Measurements from ENCODE around the gene ARHGAP6. TPM values are rescaled to one million over a fixed set of nuclear protein-coding genes. Genes with fewer than 3 reads are reported as not detected.
A peak's percentile ranks its signal among the peaks of the same experiment; 100 is the strongest.

ARHGAP6 gene
- total and polyA plus RNA-seq, 9 of the 15 experiments (the other 6 are each of a cell fraction or from before 2014, with no cell fraction given), result 12.5 to 63.6 (median 41.8) TPM

- peaks cover 7 to 61% of the 10 kb centered on the region in 2 experiments for H3K4me1 ChIP-seq (replicated peaks in 1 of 2; ENCODE audit: control insufficient read depth in 2 of 2, insufficient read depth in 2 of 2, low read length in 2 of 2)
- no TSS peak for BruUV-seq (replicated peaks)
- H3K9me3 ChIP-seq (replicated peaks; ENCODE audit: control insufficient read depth, insufficient read depth, low read depth, low read length), result no peaks in the 10 kb centered on the region
- no peak overlapping the region for H2AFZ ChIP-seq (ENCODE audit: low read depth, low read length)
- no peaks in the 10 kb centered on the region for H4K20me1 ChIP-seq (replicated peaks; ENCODE audit: control insufficient read depth, insufficient read depth, low read length)
- FAIRE-seq, result no peak
- no peak for DNase-seq (ENCODE audit: extremely low read depth in 1 of 4, low spot score in 3 of 4)
- TF ChIP-seq MBD1 (CRISPR knock-in tag; IDR thresholded peaks at IDR 0.05), result no peak
- in situ Hi-C loops (cut with MboI), result loop anchor here (25.0 kb wide), 1 partner anchor 375 kb away; the partner anchor contains the start of gene MSL3
- no peaks in the 10 kb centered on the region for H3K27me3 ChIP-seq (ENCODE audit: control insufficient read depth in 2 of 2, insufficient read depth in 2 of 2, low read length in 2 of 2)
- 0 out of 3 replicates have a peak, but pooled peaks cover 4% of the 10 kb centered on the region for H3K36me3 ChIP-seq (ENCODE audit: control insufficient read depth, insufficient read depth, low read length)
- peak overlapping the region; percentile 85 for H3K27ac ChIP-seq (ENCODE audit: extremely low read depth, low read depth, low read length)
- H3K9me1 ChIP-seq (ENCODE audit: control insufficient read depth, insufficient read depth, low read length), result no peaks in the 10 kb centered on the region
- peak overlapping the region; percentile 79 for H3K4me2 ChIP-seq (ENCODE audit: insufficient read depth, low read length)
- ChIA-PET POLR2A (interaction anchor here (1.8 kb wide), 1 partner anchor 18 kb away, joined by 6 read pairs; no protein-coding TSS in a partner anchor), CTCF (ENCODE audit: low intra/inter-chr PET ratio) (no interaction called here)
- H3K4me3 ChIP-seq, result no peak overlapping the region
- peak overlapping the region; percentile 28 to 71; a peak in 3 of 4 replicates for H3K9ac ChIP-seq (ENCODE audit: insufficient read depth in 1 of 2, low read depth in 2 of 2, low read length in 2 of 2)
- 25% methylated on average over 3 of the region's 3 CpGs for WGBS (ENCODE audit: insufficient coverage, low coverage, missing lambda C conversion rate)
- intact Hi-C loops (cut with micrococcal nuclease), result no loop called here
- H3K79me2 ChIP-seq (ENCODE audit: control insufficient read depth, insufficient read depth, low read length), result peaks cover 80% of the 10 kb centered on the region
- peak; percentile 16 for ATAC-seq
These were observed 278.9 kb downstream of the ARHGAP6 start for GRCh38 chrX:11386812-11387211.

- CTCF ChIA-PET (ENCODE audit: low intra/inter-chr PET ratio), result no interaction called here
- intact Hi-C loops (cut with micrococcal nuclease), result no loop called here
- TF ChIP-seq RBFOX2 (IDR thresholded peaks at IDR 0.05; ENCODE audit: low read depth, low read length) (no peak), MTF1 (CRISPR knock-in tag; IDR thresholded peaks at IDR 0.05; ENCODE audit: borderline replicate concordance) (no peak), E2F6 (IDR thresholded peaks at IDR 0.05; ENCODE audit: borderline replicate concordance in 1 of 2, extremely low read depth in 1 of 2, insufficient read depth in 1 of 2, insufficient read length in 1 of 2, low read depth in 1 of 2, low read length in 1 of 2, poor library complexity in 1 of 2, severe bottlenecking in 1 of 2) (no peak), C11orf30 (IDR thresholded peaks at IDR 0.05; ENCODE audit: low read depth) (peak; percentile 52; the same call in 1 of the 2 replicates), HCFC1 (IDR thresholded peaks at IDR 0.05; ENCODE audit: low read depth, low read length) (no peak), ETV5 (CRISPR knock-in tag; IDR thresholded peaks at IDR 0.05; ENCODE audit: low read depth) (no peak), TEAD1 (CRISPR knock-in tag; IDR thresholded peaks at IDR 0.05) (no peak), NFIC (IDR thresholded peaks at IDR 0.05) (no peak), ZNF277 (CRISPR knock-in tag; IDR thresholded peaks at IDR 0.05; ENCODE audit: borderline replicate concordance) (no peak)
These were observed 279.7 kb downstream of the ARHGAP6 start for GRCh38 chrX:11386001-11386523.

More at GRCh38 chrX:11386001-11386523, 279.7 kb downstream of the ARHGAP6 start:
- no TSS peak for BruUV-seq (replicated peaks)
- Histone ChIP-seq H3K9me1 (ENCODE audit: control insufficient read depth, insufficient read depth, low read length) (no peaks in the 10 kb centered on the region), H4K20me1 (replicated peaks; ENCODE audit: control insufficient read depth, insufficient read depth, low read length) (no peaks in the 10 kb centered on the region), H3K27me3 (ENCODE audit: control insufficient read depth in 2 of 2, insufficient read depth in 2 of 2, low read length in 2 of 2) (no peaks in the 10 kb centered on the region), H3K4me2 (ENCODE audit: insufficient read depth, low read length) (peak overlapping the region; percentile 79), H3K9ac (ENCODE audit: insufficient read depth in 1 of 2, low read depth in 2 of 2, low read length in 2 of 2) (peak overlapping the region; percentile 71 to 82; a peak in 3 of 4 replicates), H3K27ac (ENCODE audit: extremely low read depth, low read depth, low read length) (peak overlapping the region; percentile 85), H3K9me3 (replicated peaks; ENCODE audit: control insufficient read depth, insufficient read depth, low read depth, low read length) (no peaks in the 10 kb centered on the region), H3K79me2 (ENCODE audit: control insufficient read depth, insufficient read depth, low read length) (peaks cover 80% of the 10 kb centered on the region), H3K4me3 (no peak overlapping the region), H2AFZ (ENCODE audit: low read depth, low read length) (peak overlapping the region; percentile 38), H3K4me1 (replicated peaks in 1 of 2; ENCODE audit: control insufficient read depth in 2 of 2, insufficient read depth in 2 of 2, low read length in 2 of 2) (peaks cover 7 to 61% of the 10 kb centered on the region in 2 experiments), H3K36me3 (ENCODE audit: control insufficient read depth, insufficient read depth, low read length) (peaks cover 4% of the 10 kb centered on the region; the same call in 1 of the 3 replicates)
- FAIRE-seq (peak; percentile 73), DNase-seq (ENCODE audit: extremely low read depth in 1 of 4, low spot score in 3 of 4) (peak in 1 of 4 experiments; percentile 60), ATAC-seq (peak; percentile 82)
- POLR2A ChIA-PET, result interaction anchor here (0.6 to 1.8 kb wide), 7 partner anchors 9 to 39 kb away, joined by 3 to 6 read pairs (median 4); no protein-coding TSS in a partner anchor
- in situ Hi-C loops (cut with MboI), result loop anchor here (25.0 kb wide), 1 partner anchor 376 kb away; the partner anchor contains the start of gene MSL3
- 0% methylated on average over 4 of the region's 5 CpGs for WGBS (ENCODE audit: insufficient coverage, low coverage, missing lambda C conversion rate)
